ENCODE data around the gene DPEP2NB. TPM values are rescaled to one million over a fixed set of nuclear protein-coding genes. Genes with fewer than 3 reads are reported as not detected.

Gene DPEP2NB
- total RNA-seq, 1 experiment from 2014 or later = not detected

DNA sequence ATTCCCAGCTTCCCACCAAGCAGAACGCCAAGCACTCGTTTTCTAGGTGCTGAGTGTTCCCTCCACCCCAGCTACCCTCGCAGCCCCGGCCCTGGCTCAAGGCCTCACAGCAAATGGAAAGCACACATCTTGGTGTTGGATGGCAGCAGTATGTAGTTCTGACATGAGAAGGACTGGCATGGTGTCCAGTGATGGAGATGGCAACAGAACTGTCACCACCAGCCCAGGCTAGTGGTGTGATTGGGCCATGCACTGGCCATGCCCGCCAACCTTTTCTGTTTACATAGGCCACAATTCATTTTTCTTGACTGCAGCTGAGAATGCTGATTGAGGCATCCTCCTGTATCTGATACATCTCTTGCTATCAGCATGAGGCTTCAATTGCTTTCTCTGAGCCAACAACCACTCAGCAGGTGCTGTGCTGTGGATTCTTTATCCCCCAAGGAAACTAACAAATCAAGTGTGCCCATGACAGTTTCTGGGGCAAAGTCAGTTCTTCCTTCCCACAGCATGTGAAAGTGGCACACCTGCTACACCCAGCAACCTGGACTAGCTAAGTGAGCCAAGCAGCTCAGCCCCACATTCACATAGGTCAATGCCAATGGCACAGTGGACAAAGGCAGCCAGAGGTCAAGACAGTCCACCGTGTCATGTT is 51.1 kb downstream of the DPEP2NB start:
- Histone ChIP-seq H3K9ac (ENCODE audit: low read length) (no peak overlapping the region), H3K9me2 (ENCODE audit: insufficient read depth) (no peaks in the 10 kb centered on the region), H3K9me3 (ENCODE audit: control insufficient read depth in 1 of 2, insufficient read depth in 1 of 2, low read depth in 1 of 2, low read length in 2 of 2) (no peaks in the 10 kb centered on the region), H2AFZ (ENCODE audit: low read depth, low read length, poor library complexity, severe bottlenecking) (no peak overlapping the region), H3K79me2 (ENCODE audit: insufficient read depth, low read length) (peaks cover 32% of the 10 kb centered on the region), H3K4me2 (ENCODE audit: low read length) (no peak overlapping the region), H3K36me3 (ENCODE audit: control insufficient read depth in 1 of 2, insufficient read depth in 2 of 2, low read length in 2 of 2) (peaks cover 6 to 8% of the 10 kb centered on the region in 2 experiments; a peak in 2 of 4 replicates), H3K4me1 (ENCODE audit: control insufficient read depth in 1 of 2, insufficient read depth in 2 of 2, low read length in 2 of 2) (peaks cover 21 to 26% of the 10 kb centered on the region in 2 experiments), H4K20me1 (ENCODE audit: insufficient read depth) (no peaks in the 10 kb centered on the region), H3K4me3 (replicated peaks in 1 of 2; ENCODE audit: low read depth in 1 of 2, low read length in 2 of 2) (no peak overlapping the region), H3K27me3 (ENCODE audit: insufficient read depth, low read length) (no peaks in the 10 kb centered on the region), H3K27ac (ENCODE audit: low read depth, low read length) (no peak overlapping the region)
- DNase-seq (ENCODE audit: low read depth, low spot score) (no peak), ATAC-seq (no peak)
- POLR2A ChIA-PET = no interaction called here
- CTCF ChIA-PET = no interaction called here
- no peak for TF ChIP-seq FOSL1 (IDR thresholded peaks at IDR 0.05; ENCODE audit: low read depth)
- no peak for TF ChIP-seq POLR2A (IDR thresholded peaks at IDR 0.05; ENCODE audit: borderline replicate concordance, extremely low read depth, insufficient read depth, insufficient read length)
- no peak for TF ChIP-seq CEBPB (IDR thresholded peaks at IDR 0.05; ENCODE audit: low read depth)
- no peak for TF ChIP-seq CBX3 (IDR thresholded peaks at IDR 0.05; ENCODE audit: low read depth)
- TF ChIP-seq TCF7L2 (IDR thresholded peaks at IDR 0.05; ENCODE audit: borderline replicate concordance, extremely low read depth, insufficient read depth, insufficient read length) = no peak
- TF ChIP-seq, protein P1, sequence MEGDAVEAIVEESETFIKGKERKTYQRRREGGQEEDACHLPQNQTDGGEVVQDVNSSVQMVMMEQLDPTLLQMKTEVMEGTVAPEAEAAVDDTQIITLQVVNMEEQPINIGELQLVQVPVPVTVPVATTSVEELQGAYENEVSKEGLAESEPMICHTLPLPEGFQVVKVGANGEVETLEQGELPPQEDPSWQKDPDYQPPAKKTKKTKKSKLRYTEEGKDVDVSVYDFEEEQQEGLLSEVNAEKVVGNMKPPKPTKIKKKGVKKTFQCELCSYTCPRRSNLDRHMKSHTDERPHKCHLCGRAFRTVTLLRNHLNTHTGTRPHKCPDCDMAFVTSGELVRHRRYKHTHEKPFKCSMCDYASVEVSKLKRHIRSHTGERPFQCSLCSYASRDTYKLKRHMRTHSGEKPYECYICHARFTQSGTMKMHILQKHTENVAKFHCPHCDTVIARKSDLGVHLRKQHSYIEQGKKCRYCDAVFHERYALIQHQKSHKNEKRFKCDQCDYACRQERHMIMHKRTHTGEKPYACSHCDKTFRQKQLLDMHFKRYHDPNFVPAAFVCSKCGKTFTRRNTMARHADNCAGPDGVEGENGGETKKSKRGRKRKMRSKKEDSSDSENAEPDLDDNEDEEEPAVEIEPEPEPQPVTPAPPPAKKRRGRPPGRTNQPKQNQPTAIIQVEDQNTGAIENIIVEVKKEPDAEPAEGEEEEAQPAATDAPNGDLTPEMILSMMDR (IDR thresholded peaks at IDR 0.05 in 2 of 3, conservative IDR thresholded peaks at IDR 0.05 in 1 of 3; ENCODE audit: borderline replicate concordance in 1 of 3, insufficient read depth in 1 of 3, low read depth in 2 of 3, low read length in 2 of 3) = no peak
- no peak for TF ChIP-seq MAX (IDR thresholded peaks at IDR 0.05)
- no peak for TF ChIP-seq YY1 (IDR thresholded peaks at IDR 0.05; ENCODE audit: extremely low read depth, insufficient replicate concordance, low read depth, low read length)
- no peak for TF ChIP-seq JUND (IDR thresholded peaks at IDR 0.05)
- TF ChIP-seq EZH2 (IDR thresholded peaks at IDR 0.05) = no peak
- TF ChIP-seq RAD21 (IDR thresholded peaks at IDR 0.05; ENCODE audit: low read depth) = no peak
- TF ChIP-seq EZH2phosphoT487 (IDR thresholded peaks at IDR 0.05; ENCODE audit: borderline replicate concordance) = no peak
- no peak for TF ChIP-seq SP1 (IDR thresholded peaks at IDR 0.05; ENCODE audit: low read depth)
- no peak for TF ChIP-seq ZNF274 (IDR thresholded peaks at IDR 0.05; ENCODE audit: low read depth, low read length)
- TF ChIP-seq SRF (IDR thresholded peaks at IDR 0.05; ENCODE audit: low read depth) = no peak
- no peak for TF ChIP-seq SIN3A (IDR thresholded peaks at IDR 0.05; ENCODE audit: low read depth)
- RAD21 ChIA-PET (ENCODE audit: low non-redundant PET in 1 of 2, low total read pairs in 2 of 2, uncharacterized antibody in 2 of 2, unreplicated experiment in 2 of 2) = no interaction called here
- no TSS peak for BruUV-seq (replicated peaks)
- intact Hi-C loops (cut with micrococcal nuclease) = no loop called here

Data from HCT116 (cell line).